Prostate gland (tissue), 2 donors: ENCODE data around the gene PKNOX2. TPM values are rescaled to one million over a fixed set of nuclear protein-coding genes. Genes with fewer than 3 reads are reported as not detected.

Experiments used
- DNase-seq: peaks from one replicate; pipeline ENCODE4 v3.0.0-alpha.2; 2019; ENCODE audit warnings: low spot score
- H3K27ac ChIP-seq, 2 donors: fragments of 200-600 bp; sonication (generic); 2 replicates each; pipeline ENCODE4 v1.5.1; 2017 to 2019
- H3K27me3 ChIP-seq: fragments of 200-600 bp; sonication (generic); replicated peaks from 2 replicates; pipeline ENCODE4 v1.5.1; 2019; ENCODE audit not compliant: insufficient read depth
- H3K36me3 ChIP-seq, 2 donors: fragments of 200-600 bp; sonication (generic); 1 replicate in 1 of 2; 2 replicates in 1 of 2; pipeline versions ENCODE4 v1.5.1 to v1.8.1; 2017 to 2019
- H3K4me1 ChIP-seq: fragments of 200-600 bp; sonication (generic); replicated peaks from 2 replicates; pipeline ENCODE4 v1.5.1; 2019
- H3K4me3 ChIP-seq, 2 donors: fragments of 200-600 bp; sonication (generic); 2 replicates each; pipeline ENCODE4 v1.5.1; 2017 to 2019
- H3K9me3 ChIP-seq: fragments of 200-600 bp; sonication (generic); 2 replicates; pipeline ENCODE4 v1.5.1; 2017
- POLR2A ChIP-seq: fragments of 450-650 bp; IDR thresholded peaks from one replicate; pipeline ENCODE4 v1.6.1; 2016; ENCODE audit warnings: antibody characterized with exemption, mild to moderate bottlenecking
- POLR2AphosphoS5 ChIP-seq: sonication (generic); formaldehyde crosslinking; IDR thresholded peaks from one replicate; pipeline ENCODE4 v1.6.1; 2017; ENCODE audit warnings: antibody characterized with exemption
- WGBS: methylation state at CpG from one replicate; pipeline ENCODE4 v1.1.5; 2018; 5-methylcytosine and 5-hydroxymethylcytosine counted together
- intact Hi-C: fragments of 100-400 bp; cut with DNase I; formaldehyde crosslinking; loops from one replicate; pipeline ENCODE4 v1.14.2; 2022
- total RNA-seq, 2 donors: library from RNA; depleted of rRNA; stranded (reverse); fragments of >200 nt; gene quantifications; one replicate each; pipeline ENCODE4 v1.1.0, GENCODE V29; 2016
- TF ChIP-seq, protein P1 (sequence below), 4 experiments: fragments of 200-600 bp in 2 of 4; fragments of 450-650 bp in 2 of 4; sonication (generic) in 2 of 4; IDR thresholded peaks; 1 replicate in 3 of 4; 2 replicates in 1 of 4; pipeline ENCODE4 v1.5.1; 2016 to 2019; ENCODE audit warnings: antibody characterized with exemption in 4 of 4, mild to moderate bottlenecking in 2 of 4, moderate library complexity in 2 of 4

The PKNOX2 gene
- total RNA-seq, 2 donors from 2014 or later: 12.3 to 14.7 TPM

DNA sequence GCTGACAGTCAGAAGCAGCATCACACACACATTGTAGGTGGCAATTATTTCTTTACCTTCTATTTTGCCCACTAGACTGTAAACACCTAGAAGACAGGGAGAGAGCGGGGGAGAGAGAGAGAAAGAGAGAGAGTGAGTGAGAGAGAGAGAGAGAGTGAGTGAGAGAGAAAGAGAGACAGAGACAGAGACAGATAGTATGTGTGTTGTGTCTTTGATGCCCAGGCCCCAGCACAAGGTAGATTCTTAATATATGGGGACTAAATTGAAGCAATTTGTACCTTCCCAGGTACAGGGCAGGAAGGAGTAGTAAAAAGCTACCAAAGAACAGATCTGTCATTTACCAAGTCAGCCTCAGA, 163.7 kb downstream of the PKNOX2 start:
- Histone ChIP-seq H3K36me3 (no peaks in the 10 kb centered on the region), H3K27ac (no peak overlapping the region), H3K4me3 (no peak overlapping the region), H3K9me3 (no peaks in the 10 kb centered on the region), H3K4me1 (no peaks in the 10 kb centered on the region), H3K27me3 (no peaks in the 10 kb centered on the region)
- WGBS: 100% methylated on average over 1 of the region's 1 CpG
- no peak for TF ChIP-seq POLR2AphosphoS5
- TF ChIP-seq, protein P1, sequence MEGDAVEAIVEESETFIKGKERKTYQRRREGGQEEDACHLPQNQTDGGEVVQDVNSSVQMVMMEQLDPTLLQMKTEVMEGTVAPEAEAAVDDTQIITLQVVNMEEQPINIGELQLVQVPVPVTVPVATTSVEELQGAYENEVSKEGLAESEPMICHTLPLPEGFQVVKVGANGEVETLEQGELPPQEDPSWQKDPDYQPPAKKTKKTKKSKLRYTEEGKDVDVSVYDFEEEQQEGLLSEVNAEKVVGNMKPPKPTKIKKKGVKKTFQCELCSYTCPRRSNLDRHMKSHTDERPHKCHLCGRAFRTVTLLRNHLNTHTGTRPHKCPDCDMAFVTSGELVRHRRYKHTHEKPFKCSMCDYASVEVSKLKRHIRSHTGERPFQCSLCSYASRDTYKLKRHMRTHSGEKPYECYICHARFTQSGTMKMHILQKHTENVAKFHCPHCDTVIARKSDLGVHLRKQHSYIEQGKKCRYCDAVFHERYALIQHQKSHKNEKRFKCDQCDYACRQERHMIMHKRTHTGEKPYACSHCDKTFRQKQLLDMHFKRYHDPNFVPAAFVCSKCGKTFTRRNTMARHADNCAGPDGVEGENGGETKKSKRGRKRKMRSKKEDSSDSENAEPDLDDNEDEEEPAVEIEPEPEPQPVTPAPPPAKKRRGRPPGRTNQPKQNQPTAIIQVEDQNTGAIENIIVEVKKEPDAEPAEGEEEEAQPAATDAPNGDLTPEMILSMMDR (IDR thresholded peaks at IDR 0.05): no peak
- TF ChIP-seq POLR2A: no peak
- intact Hi-C loops: no loop called here
- DNase-seq: no peak

DNA sequence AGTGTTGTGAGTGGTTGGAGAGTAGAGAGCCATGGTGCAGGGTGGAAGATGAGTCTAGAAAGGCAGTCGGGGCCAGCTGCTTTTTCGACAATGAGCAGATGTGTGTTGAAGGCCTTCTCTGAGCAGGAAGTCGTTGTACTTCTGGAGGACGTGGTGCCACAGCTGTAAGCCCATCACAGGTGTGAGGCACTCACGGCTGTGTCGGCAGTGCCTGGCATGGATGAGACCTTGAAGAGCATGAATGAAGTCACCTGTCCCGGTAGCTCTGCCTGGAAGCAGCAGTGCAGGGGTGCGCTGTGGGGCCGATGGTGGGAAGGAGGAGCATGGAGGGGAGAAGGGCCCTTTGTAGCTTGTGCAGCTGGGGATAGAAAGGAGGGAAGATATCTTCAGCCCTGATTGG, 165.2 kb downstream of the PKNOX2 start:
- Histone ChIP-seq H3K27ac (no peak overlapping the region), H3K4me3 (no peak overlapping the region), H3K27me3 (no peaks in the 10 kb centered on the region), H3K36me3 (no peaks in the 10 kb centered on the region), H3K9me3 (no peaks in the 10 kb centered on the region), H3K4me1 (no peaks in the 10 kb centered on the region)
- intact Hi-C loops: no loop called here
- TF ChIP-seq, protein P1 (IDR thresholded peaks at IDR 0.05): no peak
- no peak for TF ChIP-seq POLR2A
- no peak for TF ChIP-seq POLR2AphosphoS5
- WGBS: 63% methylated on average over 9 of the region's 9 CpGs
- DNase-seq: no peak

DNA sequence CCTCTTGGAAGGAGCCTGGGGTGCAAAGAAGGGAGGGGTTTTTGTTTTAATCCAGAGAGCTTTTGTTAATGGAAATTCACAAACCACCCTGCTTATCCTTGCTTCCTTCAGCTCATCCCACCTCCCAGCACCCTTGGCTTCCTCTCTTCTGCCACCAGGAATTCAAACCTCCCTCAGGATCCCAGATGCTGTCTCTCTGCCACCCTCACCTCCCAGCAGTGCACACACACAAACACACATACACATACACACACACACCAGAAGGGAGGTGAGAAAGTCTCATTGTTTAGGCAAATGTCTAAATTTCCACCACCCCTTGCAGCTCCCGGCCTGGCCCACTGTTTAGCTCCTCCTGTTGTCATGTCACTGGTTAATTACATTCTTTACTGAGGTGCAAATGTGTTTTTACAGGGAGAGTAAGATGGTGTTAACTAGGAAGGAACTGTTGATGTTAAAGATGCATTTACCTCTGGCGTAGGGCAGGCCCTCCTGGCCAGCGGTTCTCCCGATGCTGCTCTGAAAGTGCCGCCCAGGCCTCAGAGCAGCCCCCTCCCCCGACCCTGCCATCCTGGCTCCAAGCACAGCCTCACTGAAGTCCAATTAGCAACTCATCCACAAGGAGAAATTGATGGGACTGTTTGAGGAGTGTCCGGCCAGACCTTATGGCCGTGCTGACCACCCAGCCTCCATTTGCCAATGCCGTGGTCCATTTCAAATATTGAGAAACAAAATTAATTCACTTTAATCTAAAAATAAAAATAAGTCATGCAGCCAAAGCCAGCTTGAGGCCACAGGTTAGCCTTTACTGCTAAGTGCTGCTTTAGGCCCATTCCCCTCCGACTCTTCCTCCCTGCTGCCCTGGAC, 166.1 kb downstream of the PKNOX2 start:
- H3K36me3 ChIP-seq: no peaks in the 10 kb centered on the region
- no peak overlapping the region for H3K27ac ChIP-seq
- no peaks in the 10 kb centered on the region for H3K4me1 ChIP-seq
- no peak for DNase-seq
- H3K9me3 ChIP-seq: no peaks in the 10 kb centered on the region
- WGBS: 92% methylated on average over 10 of the region's 10 CpGs
- intact Hi-C loops: no loop called here
- H3K4me3 ChIP-seq: no peak overlapping the region
- TF ChIP-seq, protein P1 (IDR thresholded peaks at IDR 0.05): no peak
- TF ChIP-seq POLR2AphosphoS5 (no peak), POLR2A (no peak)
- no peaks in the 10 kb centered on the region for H3K27me3 ChIP-seq

DNA sequence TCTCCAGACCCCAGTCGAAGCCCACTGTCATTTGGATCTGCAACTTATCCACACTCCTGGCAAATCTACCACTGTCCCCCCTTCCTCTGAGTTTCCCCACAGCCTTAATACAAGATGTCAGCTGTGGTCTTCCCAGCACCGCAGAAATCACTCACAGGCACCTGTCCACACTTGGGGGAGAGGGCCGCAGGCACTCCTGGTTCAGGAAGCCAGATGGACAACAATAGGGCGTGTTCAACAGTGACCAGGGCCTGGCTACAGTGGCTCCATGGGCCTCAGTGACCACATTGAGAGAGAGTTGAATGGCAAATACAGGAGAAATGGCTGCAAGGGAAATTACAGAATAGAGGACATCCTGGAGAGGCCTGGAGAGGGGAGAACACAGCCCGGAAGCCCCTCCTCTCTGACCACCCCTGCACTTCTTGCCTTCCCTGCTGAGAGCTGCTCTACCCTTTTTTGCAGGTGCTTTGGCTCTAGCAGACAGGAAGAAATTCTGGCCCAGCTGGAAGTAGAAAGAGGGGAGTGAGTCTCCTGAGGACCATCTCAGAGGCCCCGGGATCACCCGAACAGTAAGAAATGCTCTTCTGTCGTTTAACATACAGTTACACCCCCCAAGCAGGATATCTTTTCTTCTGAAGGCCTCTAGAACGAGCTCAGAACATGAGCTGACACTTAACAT, 166.9 kb downstream of the PKNOX2 start:
- DNase-seq: no peak
- no peak overlapping the region for H3K4me3 ChIP-seq
- TF ChIP-seq POLR2AphosphoS5 (no peak), POLR2A (no peak)
- TF ChIP-seq, protein P1 (IDR thresholded peaks at IDR 0.05): no peak
- no peaks in the 10 kb centered on the region for H3K4me1 ChIP-seq
- no peaks in the 10 kb centered on the region for H3K36me3 ChIP-seq
- H3K9me3 ChIP-seq: no peaks in the 10 kb centered on the region
- WGBS: 88% methylated on average over 9 of the region's 9 CpGs
- H3K27ac ChIP-seq: no peak overlapping the region
- intact Hi-C loops: no loop called here
- H3K27me3 ChIP-seq: no peaks in the 10 kb centered on the region
